ENCODE results near the gene CLSTN2.

- TF ChIP-seq CTCF (IDR thresholded peaks at IDR 0.05), result no peak
- TF ChIP-seq POLR2AphosphoS5 (IDR thresholded peaks at IDR 0.05; ENCODE audit: insufficient read depth in 1 of 2, low read depth in 1 of 2), result no peak
- no peak for TF ChIP-seq POLR2A (IDR thresholded peaks at IDR 0.05)
Observed at GRCh38 chr3:140394488-140395133, 459.6 kb downstream of the CLSTN2 start.

Measured in vagina (tissue), 2 donors.